Neural cell (in vitro differentiated cells): ENCODE results near the gene DCP1A. TPM values are rescaled to one million over a fixed set of nuclear protein-coding genes. Genes with fewer than 3 reads are reported as not detected.

Experiments used
- H2AFZ ChIP-seq: fragments of 200-600, 300-800 bp; sonication (generic), shearing (Covaris generic); 2 replicates; pipeline ENCODE4 v1.6.0; 2014; ENCODE audit warnings: low read depth, mild to moderate bottlenecking, antibody characterized with exemption, low read length, moderate library complexity
- H3F3A ChIP-seq: fragments of 200-600 bp; shearing (Covaris generic); 2 replicates; pipeline ENCODE4 v1.6.1; 2016; ENCODE audit warnings: mild to moderate bottlenecking, moderate library complexity, mixed read lengths, antibody characterized with exemption, low read length; ENCODE audit not compliant: insufficient read depth, poor library complexity, severe bottlenecking
- H3K27ac ChIP-seq: fragments of 200-600, 300-800 bp; sonication (generic), shearing (Covaris generic); 2 replicates; pipeline ENCODE4 v1.5.1; 2014; ENCODE audit warnings: mild to moderate bottlenecking, low read length, moderate library complexity
- H3K27me3 ChIP-seq: fragments of 300-800, 200-600 bp; sonication (generic), shearing (Covaris generic); 2 replicates; pipeline ENCODE4 v1.6.0; 2014; ENCODE audit warnings: mild to moderate bottlenecking, low read depth, low read length, moderate library complexity; ENCODE audit not compliant: insufficient read depth
- H3K36me3 ChIP-seq: fragments of 300-800, 200-600 bp; sonication (generic), shearing (Covaris generic); 2 replicates; pipeline ENCODE4 v1.5.1; 2014; ENCODE audit warnings: mild to moderate bottlenecking, antibody characterized with exemption, low read length, moderate library complexity; ENCODE audit not compliant: insufficient read depth
- H3K4me2 ChIP-seq: fragments of 300-800, 200-600 bp; sonication (generic), shearing (Covaris generic); 2 replicates; pipeline ENCODE4 v1.6.0; 2014; ENCODE audit warnings: mild to moderate bottlenecking, low read length
- H3K4me3 ChIP-seq: fragments of 300-800, 200-600 bp; sonication (generic), shearing (Covaris generic); 2 replicates; pipeline ENCODE4 v1.5.1; 2014; ENCODE audit warnings: mild to moderate bottlenecking, low read length, moderate library complexity
- H3K79me2 ChIP-seq: fragments of 200-600 bp; shearing (Covaris generic); replicated peaks from 2 replicates; pipeline ENCODE4 v1.6.0; 2014; ENCODE audit warnings: mild to moderate bottlenecking, low read length, moderate library complexity; ENCODE audit not compliant: insufficient read depth
- H3K9ac ChIP-seq: fragments of 300-800, 200-600 bp; sonication (generic), shearing (Covaris generic); 2 replicates; pipeline ENCODE4 v1.6.1; 2016; ENCODE audit warnings: mild to moderate bottlenecking, low read length, mixed read lengths
- H3K9me2 ChIP-seq: fragments of 200-600 bp; shearing (Covaris generic); 2 replicates; pipeline ENCODE4 v1.6.1; 2016; ENCODE audit warnings: mild to moderate bottlenecking, low read length, mixed read lengths; ENCODE audit not compliant: insufficient read depth
- H3K9me3 ChIP-seq: fragments of 200-600, 300-800 bp; sonication (generic), shearing (Covaris generic); 2 replicates; pipeline ENCODE4 v1.6.1; 2016; ENCODE audit warnings: mild to moderate bottlenecking, mixed run types, low read length, moderate library complexity, mixed read lengths
- H4K20me1 ChIP-seq: fragments of 200-600 bp; shearing (Covaris generic); 2 replicates; pipeline ENCODE4 v1.6.1; 2016; ENCODE audit warnings: mild to moderate bottlenecking, mixed run types; ENCODE audit not compliant: insufficient read depth
- EP300 ChIP-seq: fragments of 450-650 bp; conservative IDR thresholded peaks from 2 replicates; pipeline ENCODE4 v1.6.1; 2014; ENCODE audit warnings: antibody characterized with exemption, mild to moderate bottlenecking, moderate library complexity; ENCODE audit not compliant: poor library complexity, severe bottlenecking
- EZH2 ChIP-seq: fragments of 200-600, 300-800 bp; shearing (Covaris generic), sonication (generic); IDR thresholded peaks from 2 replicates; pipeline ENCODE4 v1.6.1; 2014; ENCODE audit warnings: antibody characterized with exemption, low read length, borderline replicate concordance, mild to moderate bottlenecking; ENCODE audit not compliant: insufficient read depth, poor library complexity, severe bottlenecking
- MXI1 ChIP-seq: fragments of 450-650 bp; conservative IDR thresholded peaks from 2 replicates; pipeline ENCODE4 v1.6.1; 2014; ENCODE audit warnings: antibody characterized with exemption, mild to moderate bottlenecking; ENCODE audit not compliant: poor library complexity, severe bottlenecking
- POLR2AphosphoS5 ChIP-seq: IDR thresholded peaks from 2 replicates; pipeline ENCODE4 v1.6.1; 2012
- RAD21 ChIP-seq: fragments of 450-650 bp; conservative IDR thresholded peaks from 2 replicates; pipeline ENCODE4 v1.6.1; 2014; ENCODE audit warnings: antibody characterized with exemption, mild to moderate bottlenecking, moderate library complexity
- REST ChIP-seq: IDR thresholded peaks from 2 replicates; pipeline ENCODE4 v1.6.1; 2012; ENCODE audit warnings: borderline replicate concordance
- SMC3 ChIP-seq: fragments of 450-650 bp; conservative IDR thresholded peaks from 2 replicates; pipeline ENCODE4 v1.6.1; 2014; ENCODE audit warnings: antibody characterized with exemption, mild to moderate bottlenecking, moderate library complexity; ENCODE audit not compliant: poor library complexity
- TAF1 ChIP-seq: IDR thresholded peaks from 2 replicates; pipeline ENCODE4 v1.6.1; 2012; ENCODE audit warnings: low read depth
- polyA plus RNA-seq: library from polyadenylated mRNA; depleted of rRNA; stranded (reverse); fragments of >200 nt; gene quantifications from 2 replicates; pipeline ENCODE4 v1.2.3, GENCODE V29; 2014
- TF ChIP-seq, protein P1 (sequence below): fragments of 450-650 bp; IDR thresholded peaks from 2 replicates; pipeline ENCODE4 v1.5.1; 2014; ENCODE audit warnings: antibody characterized with exemption, mild to moderate bottlenecking, moderate library complexity; ENCODE audit not compliant: poor library complexity, severe bottlenecking

Gene DCP1A
- polyA plus RNA-seq, 1 donor from 2014 or later: 12.5 TPM

- H3K27ac ChIP-seq: no peak overlapping the region
- peaks cover 34% of the 10 kb centered on the region for H3K79me2 ChIP-seq
- H3K36me3 ChIP-seq: no peaks in the 10 kb centered on the region
- H2AFZ ChIP-seq: no peak overlapping the region
- no peak overlapping the region for H3K9ac ChIP-seq
- no peak overlapping the region for H3K4me2 ChIP-seq
- H3K9me3 ChIP-seq: no peaks in the 10 kb centered on the region
- no peak overlapping the region for H3K4me3 ChIP-seq
- no peaks in the 10 kb centered on the region for H4K20me1 ChIP-seq
- no peaks in the 10 kb centered on the region for H3K27me3 ChIP-seq
- no peaks in the 10 kb centered on the region for H3K9me2 ChIP-seq
- TF ChIP-seq POLR2AphosphoS5 (no peak), EP300 (no peak), TAF1 (no peak), REST (no peak), EZH2 (no peak), RAD21 (no peak), SMC3 (no peak), MXI1 (no peak)
- TF ChIP-seq, protein P1, sequence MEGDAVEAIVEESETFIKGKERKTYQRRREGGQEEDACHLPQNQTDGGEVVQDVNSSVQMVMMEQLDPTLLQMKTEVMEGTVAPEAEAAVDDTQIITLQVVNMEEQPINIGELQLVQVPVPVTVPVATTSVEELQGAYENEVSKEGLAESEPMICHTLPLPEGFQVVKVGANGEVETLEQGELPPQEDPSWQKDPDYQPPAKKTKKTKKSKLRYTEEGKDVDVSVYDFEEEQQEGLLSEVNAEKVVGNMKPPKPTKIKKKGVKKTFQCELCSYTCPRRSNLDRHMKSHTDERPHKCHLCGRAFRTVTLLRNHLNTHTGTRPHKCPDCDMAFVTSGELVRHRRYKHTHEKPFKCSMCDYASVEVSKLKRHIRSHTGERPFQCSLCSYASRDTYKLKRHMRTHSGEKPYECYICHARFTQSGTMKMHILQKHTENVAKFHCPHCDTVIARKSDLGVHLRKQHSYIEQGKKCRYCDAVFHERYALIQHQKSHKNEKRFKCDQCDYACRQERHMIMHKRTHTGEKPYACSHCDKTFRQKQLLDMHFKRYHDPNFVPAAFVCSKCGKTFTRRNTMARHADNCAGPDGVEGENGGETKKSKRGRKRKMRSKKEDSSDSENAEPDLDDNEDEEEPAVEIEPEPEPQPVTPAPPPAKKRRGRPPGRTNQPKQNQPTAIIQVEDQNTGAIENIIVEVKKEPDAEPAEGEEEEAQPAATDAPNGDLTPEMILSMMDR: no peak
- no peaks in the 10 kb centered on the region for H3F3A ChIP-seq
Observed at GRCh38 chr3:53256704-53257055, 90.7 kb downstream of the DCP1A start.

GRCh38 chr3:53255775-53256703 is 91.3 kb downstream of the DCP1A start, which contains the start of gene TKT:
Gene TKT (minus strand): TSS chr3:53256022. CDS start chr3:53255942, 80 bp downstream.
- H3K79me2 ChIP-seq: peaks cover 39% of the 10 kb centered on the region
- TF ChIP-seq MXI1: peak; percentile 47
- no peak for TF ChIP-seq SMC3
- TF ChIP-seq, protein P1: no peak
- no peak for TF ChIP-seq EP300
- TF ChIP-seq RAD21: no peak
- TF ChIP-seq POLR2AphosphoS5: peak; percentile 84

More at GRCh38 chr3:53255775-53256703, 91.3 kb downstream of the DCP1A start, which contains the start of gene TKT:
- no peaks in the 10 kb centered on the region for H3K27me3 ChIP-seq
- H3K9ac ChIP-seq: peak within 1 kb of the TSS; percentile 79
- H3F3A ChIP-seq: no peaks in the 10 kb centered on the region
- H3K9me3 ChIP-seq: no peaks in the 10 kb centered on the region
- H3K9me2 ChIP-seq: no peaks in the 10 kb centered on the region
- H3K4me3 ChIP-seq: peak within 1 kb of the TSS; percentile 73
- no peaks in the 10 kb centered on the region for H4K20me1 ChIP-seq
- no peaks in the 10 kb centered on the region for H3K36me3 ChIP-seq
- H2AFZ ChIP-seq: no peak within 1 kb of the TSS
- H3K4me2 ChIP-seq: peak within 1 kb of the TSS; percentile 80
- peak within 1 kb of the TSS; percentile 80 for H3K27ac ChIP-seq
